Left lobe of liver (tissue), 2 donors: ENCODE results near the gene MYLK4. TPM values are rescaled to one million over a fixed set of nuclear protein-coding genes. Genes with fewer than 3 reads are reported as not detected.

Experiments used
- ATAC-seq: fragments of 200-7000 bp; cut with Tn5 transposase; one replicate; pipeline ENCODE4 v1.9.1; 2020; ENCODE audit warnings: mild to moderate bottlenecking, moderate library complexity
- DNase-seq: peaks from one replicate; pipeline ENCODE4 v3.0.0-alpha.2; 2020; ENCODE audit warnings: low spot score
- total RNA-seq: library from RNA; stranded (reverse); gene quantifications from one replicate; pipeline ENCODE4 v1.2.1, GENCODE V29; 2021
- donor health status: DM: no; HTN: no; CAD: no; lungs with moderate emphysema.
- donor health status: DM: no; HTN: yes; CAD: no.

Gene MYLK4
- total RNA-seq, 1 donor from 2014 or later: 0.25 TPM

- ATAC-seq (no peak), DNase-seq (no peak)
Observed at GRCh38 chr6:2666906-2667575, 83.7 kb downstream of the MYLK4 start.

GRCh38 chr6:2665146-2666070 lies 85.3 kb downstream of the MYLK4 start:
- no peak for DNase-seq
- no peak for ATAC-seq

GRCh38 chr6:2663123-2663522 lies 87.6 kb downstream of the MYLK4 start:
- DNase-seq: no peak
- no peak for ATAC-seq

GRCh38 chr6:2661651-2662050 lies 89.1 kb downstream of the MYLK4 start:
- no peak for DNase-seq
- ATAC-seq: no peak

- ATAC-seq (no peak), DNase-seq (no peak)
Observed at GRCh38 chr6:2659882-2660281, 90.8 kb downstream of the MYLK4 start.

GRCh38 chr6:2659381-2659780 lies 91.3 kb downstream of the MYLK4 start:
- ATAC-seq (no peak), DNase-seq (no peak)

- ATAC-seq (no peak), DNase-seq (no peak)
Observed at GRCh38 chr6:2658788-2659187, 91.9 kb downstream of the MYLK4 start.

GRCh38 chr6:2656460-2657079 lies 94.2 kb downstream of the MYLK4 start:
- ATAC-seq (no peak), DNase-seq (no peak)

- ATAC-seq (no peak), DNase-seq (no peak)
Observed at GRCh38 chr6:2655844-2656433, 94.8 kb downstream of the MYLK4 start.

- ATAC-seq: no peak
Observed at GRCh38 chr6:2653369-2654032, 97.2 kb downstream of the MYLK4 start.

GRCh38 chr6:2652611-2653010 lies 98.1 kb downstream of the MYLK4 start:
- ATAC-seq (no peak), DNase-seq (no peak)

More at GRCh38 chr6:2653369-2654032, 97.2 kb downstream of the MYLK4 start:
- no peak for DNase-seq

GRCh38 chr6:2651961-2652360 lies 98.8 kb downstream of the MYLK4 start:
- DNase-seq (no peak), ATAC-seq (no peak)

- DNase-seq: no peak
- peak; percentile 47 for ATAC-seq
Observed at GRCh38 chr6:2651536-2651935, 99.2 kb downstream of the MYLK4 start.

GRCh38 chr6:2646346-2646745 lies 104.4 kb downstream of the MYLK4 start:
- DNase-seq (no peak), ATAC-seq (no peak)

GRCh38 chr6:2643935-2644539 lies 106.7 kb downstream of the MYLK4 start:
- DNase-seq (no peak), ATAC-seq (no peak)

- ATAC-seq (no peak), DNase-seq (no peak)
Observed at GRCh38 chr6:2643130-2643529, 107.6 kb downstream of the MYLK4 start.

GRCh38 chr6:2641044-2641725 lies 109.5 kb downstream of the MYLK4 start:
- DNase-seq: no peak
- ATAC-seq: no peak

- DNase-seq (no peak), ATAC-seq (no peak)
Observed at GRCh38 chr6:2640551-2640950, 110.2 kb downstream of the MYLK4 start.

GRCh38 chr6:2639896-2640295 lies 110.8 kb downstream of the MYLK4 start:
- DNase-seq (no peak), ATAC-seq (no peak)

- no peak for DNase-seq
Observed at GRCh38 chr6:2639167-2639566, 111.6 kb downstream of the MYLK4 start.

More at GRCh38 chr6:2639167-2639566, 111.6 kb downstream of the MYLK4 start:
- ATAC-seq: no peak
